ENCODE measurements around the gene TIAM1.

The TIAM1 gene

GRCh38 chr21:31161157-31161556, 182.9 kb downstream of the TIAM1 start:
- TF ChIP-seq CTCF (IDR thresholded peaks at IDR 0.05), result no peak

GRCh38 chr21:31159808-31160207, 184.3 kb downstream of the TIAM1 start:
- TF ChIP-seq CTCF (IDR thresholded peaks at IDR 0.05), result no peak

DNA sequence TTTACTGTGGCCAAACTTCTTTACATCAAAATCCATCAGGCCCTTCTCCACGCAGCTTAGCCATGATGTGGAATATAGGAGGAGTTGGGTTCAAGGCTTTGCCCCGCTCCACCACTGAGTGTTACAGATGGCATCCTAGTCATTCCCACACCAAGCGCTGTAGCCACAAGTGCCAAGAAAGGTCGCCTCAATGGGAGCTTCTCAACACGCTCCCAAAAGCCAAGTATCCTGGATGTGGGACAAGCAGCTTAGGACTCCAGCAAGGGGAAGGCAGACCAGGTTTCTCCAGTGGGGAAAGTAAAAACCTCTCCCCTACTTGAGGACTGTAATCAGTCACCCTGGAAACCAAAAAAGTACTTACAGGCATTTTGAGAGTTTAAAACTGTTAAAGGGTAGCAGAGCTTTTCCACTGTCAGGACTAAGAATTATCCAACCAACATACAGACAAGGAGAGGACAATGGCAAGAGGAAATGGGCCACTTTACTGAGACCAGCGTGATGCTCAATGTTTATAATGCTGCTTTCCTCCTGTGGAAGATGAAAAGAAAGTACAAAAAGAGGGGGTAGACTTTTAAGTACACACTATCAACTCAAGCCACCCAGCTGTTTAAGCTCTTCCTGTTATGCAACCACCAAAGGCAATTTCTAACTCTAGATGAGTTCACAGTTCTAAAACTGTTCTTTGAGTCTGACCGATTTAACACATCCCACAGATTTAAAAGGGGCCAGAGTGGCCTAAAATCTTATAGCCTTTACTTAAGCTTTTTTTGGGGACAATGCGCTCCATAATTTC, 185.1 kb downstream of the TIAM1 start:
- TF ChIP-seq CTCF (IDR thresholded peaks at IDR 0.05), result no peak

- TF ChIP-seq CTCF (IDR thresholded peaks at IDR 0.05), result no peak
These were observed 186.3 kb downstream of the TIAM1 start for GRCh38 chr21:31157756-31158155.

DNA sequence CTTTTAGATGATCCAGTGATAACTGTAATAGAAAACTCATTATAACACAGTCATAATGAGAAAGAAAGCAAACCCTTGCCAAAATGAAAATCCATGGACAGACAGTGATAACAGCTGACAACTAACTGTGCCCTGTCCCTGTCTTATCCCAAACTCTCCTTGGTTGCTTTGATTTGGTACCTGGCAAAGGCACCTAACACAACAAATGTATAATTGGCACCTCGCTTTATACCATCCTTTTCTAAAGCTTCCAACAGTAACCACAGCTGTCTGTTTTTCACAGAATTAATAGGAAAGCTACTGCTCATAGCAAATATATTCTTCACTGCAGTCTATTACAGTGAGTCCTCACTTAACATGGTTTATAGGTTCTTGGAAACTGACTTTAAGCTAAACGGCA, 187.4 kb downstream of the TIAM1 start:
- TF ChIP-seq CTCF (IDR thresholded peaks at IDR 0.05), result no peak

DNA sequence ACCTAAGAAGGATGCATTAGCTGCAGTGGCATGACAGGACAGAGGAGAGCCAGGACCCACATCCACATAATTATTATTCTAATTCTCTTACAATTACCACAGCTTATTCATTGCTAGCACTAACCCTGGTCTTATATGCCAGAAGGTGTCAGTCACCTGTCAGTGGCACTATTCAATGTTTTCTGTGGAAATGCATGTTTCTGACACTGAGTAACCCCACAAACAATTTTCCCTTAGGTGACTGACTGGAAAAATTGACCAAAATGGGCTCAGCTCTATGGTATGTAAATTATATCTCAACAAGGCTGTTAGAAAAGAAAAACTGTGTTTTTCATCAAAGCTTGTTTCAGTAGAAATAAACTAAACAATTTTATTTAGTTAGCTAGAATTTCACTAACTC, 187.9 kb downstream of the TIAM1 start:
- TF ChIP-seq CTCF (IDR thresholded peaks at IDR 0.05), result no peak

- TF ChIP-seq CTCF (IDR thresholded peaks at IDR 0.05), result no peak
These were observed 192.7 kb downstream of the TIAM1 start for GRCh38 chr21:31151156-31152045.

Data from LNCAP (cell line).